EH (cell line): ENCODE results near the gene PRKAR2A.

Experiments used
- DNase-seq: peaks from one replicate; pipeline ENCODE4 v3.0.0-alpha.2; 2015; ENCODE audit warnings: low read depth

Gene PRKAR2A

DNA sequence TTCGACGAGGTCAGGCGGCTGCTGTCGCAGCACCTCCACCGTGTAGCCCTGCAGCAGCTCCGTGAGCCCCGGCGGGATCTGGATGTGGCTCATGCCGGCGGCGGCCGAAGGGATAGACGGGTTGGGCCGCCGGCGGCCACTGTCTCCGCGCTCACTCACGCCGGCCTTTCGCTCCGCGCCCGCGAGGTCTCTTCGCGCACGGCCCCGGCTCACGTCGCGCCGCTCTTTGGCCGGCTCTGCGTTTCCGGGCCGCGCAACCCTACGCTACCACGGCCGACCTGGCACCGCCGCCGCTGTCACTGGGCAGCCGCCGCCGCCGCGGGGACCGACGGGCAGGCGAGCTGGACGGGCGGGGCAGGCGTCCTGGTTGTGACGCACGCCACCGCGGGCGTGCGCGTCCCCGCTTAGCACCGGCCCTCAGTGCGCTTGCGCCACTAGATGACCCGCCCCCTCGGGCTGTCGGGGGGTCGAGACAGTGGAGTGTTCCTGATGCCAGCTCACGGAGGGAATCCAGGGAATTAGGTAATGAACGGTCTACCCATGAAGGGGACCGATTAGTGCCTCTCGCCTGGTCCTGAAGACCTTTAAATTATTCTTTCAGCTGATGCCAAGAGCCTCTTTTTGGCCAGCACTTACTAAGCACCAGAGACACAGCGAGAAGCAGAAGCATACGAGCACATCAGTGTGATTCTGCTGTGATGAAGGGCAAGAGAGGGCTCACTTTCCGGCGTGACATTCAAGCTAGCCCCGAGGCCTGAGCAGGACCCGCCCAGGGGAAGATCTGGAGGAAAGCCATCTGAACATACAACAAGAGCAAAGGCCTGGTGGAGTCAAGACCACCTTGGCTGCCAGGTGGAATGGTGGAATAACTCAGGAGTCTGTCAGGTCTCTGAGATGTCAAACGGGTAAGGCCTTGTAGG is at the start of gene PRKAR2A:
Gene PRKAR2A (minus strand): TSS at position 371 of the 920 bp plus-strand sequence. CDS start 278 bp downstream, at position 93.
- peak; percentile 91 for DNase-seq

DNA sequence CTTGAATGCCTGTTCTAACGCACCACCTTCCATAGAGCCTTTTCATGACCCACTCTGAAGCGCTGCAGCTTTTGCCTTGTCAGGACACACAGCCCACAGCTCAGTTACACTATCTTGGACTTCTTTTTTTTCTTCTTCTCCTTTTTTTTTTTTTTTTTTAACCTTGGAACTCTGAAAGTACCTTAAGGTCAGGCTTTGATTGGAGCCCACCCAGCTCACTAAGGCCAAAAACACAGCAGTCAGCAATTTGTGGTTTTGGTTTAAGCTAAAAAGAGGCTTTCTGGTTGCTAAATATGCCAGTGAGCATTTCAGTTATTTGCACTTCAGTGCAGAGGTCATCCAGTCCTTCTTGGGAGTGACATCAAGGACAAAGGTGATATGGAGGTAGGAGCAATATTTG is 49.3 kb upstream of the PRKAR2A start:
- DNase-seq = peak; percentile 11

- DNase-seq = no peak
These were observed 46.8 kb upstream of the PRKAR2A start for GRCh38 chr3:48894516-48894915.

DNA sequence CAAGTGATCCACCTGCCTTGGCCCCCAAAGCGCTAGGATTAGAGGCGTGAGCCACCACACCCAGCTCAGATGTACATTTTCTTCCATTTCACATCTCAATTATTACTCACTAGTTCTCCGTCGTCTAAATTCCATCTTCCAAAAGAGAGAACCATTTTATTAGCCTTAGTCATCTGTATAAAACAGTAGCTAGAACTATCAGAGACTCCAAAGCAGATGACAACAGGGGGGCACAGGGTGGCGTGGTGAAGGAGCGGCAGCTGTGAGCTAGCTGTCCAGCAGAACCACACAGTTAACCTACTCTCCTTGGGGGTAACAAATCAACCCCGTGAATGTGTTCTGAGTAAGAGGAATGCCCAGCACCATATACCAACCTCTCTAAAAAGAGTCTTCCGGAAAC is 43.9 kb upstream of the PRKAR2A start:
- DNase-seq = peak; percentile 10

DNA sequence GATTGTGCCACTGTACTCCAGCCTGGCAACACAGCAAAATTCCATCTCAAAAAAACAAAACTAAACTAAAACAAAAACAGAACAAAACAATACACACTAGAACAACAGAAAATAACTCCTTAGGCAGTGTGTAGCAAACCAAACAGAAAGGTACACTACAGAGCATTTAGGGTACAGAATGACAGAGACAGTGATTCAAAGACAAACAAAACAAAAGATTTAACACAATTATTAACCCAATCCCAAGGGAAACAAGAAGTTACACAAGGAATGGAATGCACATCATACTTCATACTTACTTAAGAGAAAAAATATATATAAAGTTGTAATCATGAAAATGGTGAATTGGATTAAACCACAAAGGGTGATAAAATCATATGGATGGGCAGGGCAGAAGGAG is 38.1 kb upstream of the PRKAR2A start:
- DNase-seq = no peak

DNA sequence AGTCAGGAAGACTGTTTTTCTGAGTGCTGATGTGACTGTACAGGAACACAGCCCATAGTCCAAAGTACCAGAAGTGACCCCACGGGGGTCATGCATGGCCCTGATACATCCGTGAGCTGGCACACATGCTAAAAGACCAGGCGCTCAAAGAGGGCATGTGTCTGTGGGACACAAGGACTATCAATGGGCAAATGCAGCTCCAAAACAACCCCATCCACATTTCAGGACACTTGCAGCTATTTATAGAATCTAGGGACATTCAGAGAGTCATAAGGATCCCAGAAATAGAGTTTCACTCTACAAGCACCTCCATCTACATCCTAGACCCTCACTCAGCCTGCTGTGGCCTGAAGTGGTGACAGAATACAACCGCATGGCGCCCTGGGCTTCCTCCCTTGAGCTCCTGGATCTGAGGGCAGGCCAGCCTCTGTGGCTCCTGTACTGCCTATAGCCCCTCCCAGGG is 34.0 kb upstream of the PRKAR2A start:
- no peak for DNase-seq

DNA sequence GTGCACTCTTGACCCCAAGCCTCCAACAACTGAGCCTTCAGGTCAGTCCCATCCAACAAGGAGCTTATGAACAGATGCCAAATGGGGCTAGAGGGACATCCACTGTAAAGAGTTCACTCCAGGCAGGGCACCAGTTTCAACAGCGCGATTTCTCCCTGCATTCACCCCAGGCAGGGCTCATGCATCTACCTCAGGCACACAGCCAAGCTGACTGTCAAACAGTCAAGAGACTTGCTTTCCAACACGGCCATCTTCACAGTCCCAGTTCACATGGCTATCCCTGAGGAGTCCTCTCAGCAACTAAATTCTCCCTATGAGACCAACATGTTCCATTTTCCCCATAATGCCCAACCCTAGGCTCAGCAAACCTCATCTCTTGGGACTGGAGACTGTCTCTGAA is 33.3 kb upstream of the PRKAR2A start:
- no peak for DNase-seq

DNA sequence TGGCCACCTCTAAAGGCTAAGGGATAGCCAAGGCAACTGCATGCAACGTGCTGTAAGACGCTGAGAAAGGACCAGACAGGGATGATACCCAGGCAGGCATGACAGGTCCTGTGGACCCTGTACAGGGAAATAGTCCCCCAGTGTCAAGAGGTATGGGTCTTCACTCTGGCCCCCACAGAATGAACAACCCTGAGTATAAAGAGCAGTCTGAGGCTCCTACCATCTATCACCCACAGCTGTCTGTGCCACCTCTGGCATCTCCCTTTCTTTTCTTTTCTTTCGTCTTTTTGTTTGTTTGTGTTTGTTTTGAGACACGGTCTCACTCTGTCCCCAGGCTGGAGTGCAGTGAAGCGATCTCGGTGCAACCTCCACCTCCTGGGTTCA is 32.3 kb upstream of the PRKAR2A start:
- DNase-seq = no peak

DNA sequence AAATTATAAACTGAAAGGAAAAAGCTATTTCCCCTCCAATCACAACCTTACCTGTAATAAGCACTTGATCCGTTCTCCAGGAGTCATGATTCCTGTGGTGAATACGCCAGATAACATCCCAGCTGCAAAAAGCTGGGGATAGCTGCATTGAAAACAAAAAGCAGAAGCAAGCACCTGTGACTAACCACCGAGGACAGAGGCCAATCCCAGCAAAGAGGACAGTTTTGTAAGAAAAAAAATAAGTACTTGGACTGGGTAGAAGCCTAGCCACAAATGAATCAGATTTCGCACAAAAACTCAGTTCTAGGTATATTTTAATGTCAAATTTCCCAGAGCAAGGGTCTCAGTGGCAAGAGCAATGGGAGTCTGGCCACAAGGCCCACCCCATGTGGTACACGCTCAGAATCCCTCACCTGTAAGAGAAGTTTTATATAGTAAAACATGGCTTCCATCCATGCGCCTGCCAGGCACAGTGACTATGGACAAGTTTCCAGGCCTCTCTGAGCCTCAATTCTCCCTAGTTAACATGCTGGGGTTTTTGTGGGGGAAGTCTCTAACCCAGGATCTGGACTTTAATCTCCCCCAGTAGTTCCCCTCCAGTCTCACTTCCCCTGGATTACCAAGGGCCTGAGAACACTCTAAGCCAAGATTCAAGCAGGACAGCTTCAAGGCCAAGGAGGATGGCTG is 31.8 kb upstream of the PRKAR2A start:
- no peak for DNase-seq

- DNase-seq = peak; percentile 23
These were observed 30.0 kb upstream of the PRKAR2A start for GRCh38 chr3:48877671-48878070.

- DNase-seq = no peak
These were observed 15.4 kb upstream of the PRKAR2A start for GRCh38 chr3:48863122-48863521.

- no peak for DNase-seq
These were observed 11.5 kb upstream of the PRKAR2A start for GRCh38 chr3:48859206-48859605.

DNA sequence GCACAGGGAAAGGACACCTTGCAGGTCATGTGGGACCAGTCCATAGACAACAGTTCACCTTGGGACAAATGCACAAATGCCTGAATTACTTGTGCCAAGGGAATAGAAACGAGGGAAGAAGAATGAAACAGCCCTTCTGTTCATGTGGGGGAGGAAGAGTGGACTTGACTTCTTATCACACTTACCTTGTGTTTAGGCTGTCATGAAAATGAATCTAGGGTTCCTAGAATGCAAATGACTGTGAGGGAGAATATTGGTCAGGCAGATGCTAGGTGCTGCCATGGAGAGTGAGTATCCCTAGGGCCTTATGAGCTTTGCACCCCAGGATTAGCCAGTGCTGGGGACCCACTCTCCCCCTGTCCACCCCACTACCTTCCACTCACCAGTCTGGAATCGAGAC is 11.0 kb upstream of the PRKAR2A start:
- DNase-seq = no peak

DNA sequence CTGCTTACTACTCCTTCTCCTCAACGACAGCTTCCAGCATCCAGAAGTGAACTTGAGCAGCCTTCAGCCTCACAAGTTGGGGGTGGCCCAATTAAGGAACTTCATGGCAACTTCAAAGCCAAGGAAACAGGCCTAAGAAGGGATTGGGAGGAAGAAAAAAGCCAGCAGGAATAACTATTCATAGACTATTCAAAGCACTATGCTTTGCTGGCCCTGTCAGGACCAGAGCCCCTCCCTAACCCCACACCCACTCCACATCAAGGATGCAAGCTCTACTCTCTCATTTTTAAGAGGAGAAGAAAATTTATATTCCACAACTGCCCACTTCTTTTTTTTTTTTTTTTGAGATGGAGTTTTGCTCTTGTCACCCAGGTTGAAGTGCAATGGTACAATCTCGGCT is 10.0 kb upstream of the PRKAR2A start:
- DNase-seq = no peak

- no peak for DNase-seq
These were observed 8.8 kb upstream of the PRKAR2A start for GRCh38 chr3:48856469-48856868.

DNA sequence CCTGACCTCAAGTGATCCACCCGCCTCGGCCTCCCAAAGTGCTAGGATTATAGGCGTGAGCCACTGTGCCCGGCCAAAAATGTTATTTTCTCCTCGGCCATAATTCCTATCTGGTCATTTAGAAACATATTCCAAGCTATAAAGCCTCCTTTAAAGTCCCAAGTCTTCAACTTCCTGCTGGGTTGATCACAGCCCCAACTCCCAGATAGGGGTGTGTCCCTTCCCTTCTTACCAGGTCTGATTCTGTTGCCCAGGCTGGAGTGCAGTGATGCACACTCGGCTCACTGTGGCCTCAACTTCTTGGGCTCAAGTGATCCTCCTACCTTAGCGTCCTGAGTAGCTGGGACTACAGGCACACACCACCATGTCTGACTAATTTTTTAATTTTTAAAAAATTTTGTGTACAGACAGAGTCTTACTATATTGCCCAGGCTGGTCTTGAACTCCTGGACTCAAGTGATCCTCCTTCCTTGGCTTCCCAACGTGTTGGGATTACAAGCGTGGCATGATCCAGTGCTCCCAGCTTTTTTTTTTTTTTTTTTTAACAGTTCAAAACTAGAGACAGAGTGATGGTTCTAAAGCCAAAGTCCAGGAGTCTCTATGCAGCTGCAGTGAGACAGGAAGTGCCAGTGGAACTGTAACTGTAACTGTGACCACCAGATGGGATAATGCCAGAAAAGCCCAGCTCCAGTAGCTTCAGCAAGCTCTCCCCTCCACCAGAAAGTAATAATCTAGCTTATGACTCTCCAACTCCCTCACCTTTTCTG is 8.2 kb upstream of the PRKAR2A start:
- DNase-seq = peak; percentile 38

- DNase-seq = no peak
These were observed 4.5 kb upstream of the PRKAR2A start for GRCh38 chr3:48852151-48852550.

GRCh38 chr3:48851407-48851806 is 3.7 kb upstream of the PRKAR2A start:
- peak; percentile 23 for DNase-seq

DNA sequence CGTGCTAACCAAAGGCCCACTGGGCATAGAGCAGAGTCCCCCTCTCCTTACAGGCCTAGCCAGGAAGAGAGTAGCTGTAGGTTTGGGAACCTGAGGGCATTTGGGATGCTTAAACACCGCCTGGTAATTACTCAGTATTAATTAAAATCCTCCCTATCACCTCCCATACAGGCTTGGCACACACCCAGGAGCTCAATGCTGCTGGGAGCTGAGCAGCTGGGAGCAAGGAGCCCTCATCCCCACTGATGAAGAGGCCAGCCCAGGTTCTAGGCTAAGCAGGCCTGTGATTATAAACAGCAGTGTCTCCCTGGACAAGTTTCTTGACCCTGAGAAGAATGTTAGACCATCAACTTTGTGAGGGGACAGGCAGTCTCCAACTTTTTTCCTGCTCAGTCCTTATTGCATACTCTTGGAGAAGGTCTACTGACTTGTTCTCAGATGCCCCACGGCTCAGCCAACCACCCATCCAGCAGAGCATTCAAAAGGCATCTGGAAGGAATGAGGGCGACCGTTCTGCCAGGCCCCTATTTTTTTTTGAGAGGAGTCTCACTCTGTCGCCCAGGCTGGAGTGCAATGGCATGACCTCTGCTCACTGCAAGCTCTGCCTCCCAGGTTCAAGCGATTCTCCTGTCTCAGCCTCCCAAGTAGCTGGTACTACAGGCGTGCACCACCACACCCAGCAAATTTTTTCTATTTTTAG is 1.3 kb upstream of the PRKAR2A start:
- no peak for DNase-seq

- DNase-seq = peak; percentile 81
These were observed 596 bp downstream of the PRKAR2A start for GRCh38 chr3:48847053-48847503.

GRCh38 chr3:48845170-48845569 is 2.5 kb downstream of the PRKAR2A start:
- no peak for DNase-seq

DNA sequence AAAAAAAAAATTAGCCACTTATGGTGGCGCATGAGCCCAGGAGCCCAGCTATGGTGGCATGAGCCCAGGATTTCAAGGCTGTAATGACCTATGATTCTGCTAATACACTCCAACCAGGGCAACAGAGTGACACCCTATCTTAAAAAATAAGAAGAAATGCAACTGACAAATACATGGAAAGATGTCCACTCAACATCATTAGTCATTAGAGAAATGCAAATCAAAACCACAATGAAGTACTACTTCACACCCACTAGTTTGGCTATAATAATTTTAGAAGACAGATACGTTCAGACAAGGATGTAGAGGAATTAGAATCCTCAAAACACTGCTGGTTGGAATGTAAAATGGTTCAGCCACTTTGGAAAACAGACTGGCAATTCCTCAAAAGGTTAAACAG is 10.5 kb downstream of the PRKAR2A start:
- no peak for DNase-seq
